MCF 10A (cell line): ENCODE data around the gene S100A8. TPM values are rescaled to one million over a fixed set of nuclear protein-coding genes. Genes with fewer than 3 reads are reported as not detected.

Source experiments
- BruUV-seq: library from RNA; stranded (reverse); fragments of 400-500 nt; replicated peaks from 2 replicates; lab custom pipeline; 2021; lab: Mats Ljungman, UMichigan
- CTCF ChIA-PET: fragments of 300-600 bp; sonication (Branson Sonifier 250); formaldehyde crosslinking; extraction: SDS; loops from one replicate; lab custom pipeline; 2021; ENCODE audit warnings: antibody characterized with exemption, inconsistent platforms; lab: Yijun Ruan, JAX
- POLR2A ChIA-PET: fragments of 300-600, 350-650 bp; sonication (Branson Sonifier 250); formaldehyde crosslinking; extraction: SDS; loops from one replicate; lab custom pipeline; 2020; ENCODE audit warnings: antibody characterized with exemption, inconsistent platforms; lab: Yijun Ruan, JAX
- DNase-seq: peaks from one replicate; pipeline ENCODE4 v3.0.0-alpha.2; 2018; ENCODE audit not compliant: unreplicated experiment
- H3K27ac Mint-ChIP-seq: one replicate; pipeline ENCODE4 v1.8.0; 2022; ENCODE audit warnings: mild to moderate bottlenecking, low read depth, mixed read lengths; ENCODE audit not compliant: unreplicated experiment
- H3K27me3 Mint-ChIP-seq: one replicate; pipeline ENCODE4 v1.8.0; 2022; ENCODE audit warnings: mixed read lengths; ENCODE audit not compliant: insufficient read depth, unreplicated experiment
- H3K36me3 Mint-ChIP-seq: one replicate; pipeline ENCODE4 v1.8.0; 2022; ENCODE audit warnings: mild to moderate bottlenecking, moderate library complexity, mixed read lengths; ENCODE audit not compliant: insufficient read depth, unreplicated experiment
- H3K4me1 Mint-ChIP-seq: one replicate; pipeline ENCODE4 v1.8.0; 2022; ENCODE audit warnings: mixed read lengths; ENCODE audit not compliant: insufficient read depth, unreplicated experiment
- H3K4me3 Mint-ChIP-seq: one replicate; pipeline ENCODE4 v1.8.0; 2022; ENCODE audit warnings: mild to moderate bottlenecking, moderate library complexity, mixed read lengths; ENCODE audit not compliant: unreplicated experiment
- H3K9me3 Mint-ChIP-seq: one replicate; pipeline ENCODE4 v1.8.0; 2022; ENCODE audit warnings: mixed read lengths; ENCODE audit not compliant: unreplicated experiment
- CTCF ChIP-seq: fragments of 200-600 bp; IDR thresholded peaks from one replicate; pipeline ENCODE4 v1.8.0; 2022; ENCODE audit warnings: antibody characterized with exemption, mild to moderate bottlenecking; ENCODE audit not compliant: unreplicated experiment
- intact Hi-C: fragments of 100-400 bp; cut with micrococcal nuclease; formaldehyde crosslinking; loops from 2 replicates; pipeline ENCODE4 v1.14.1; 2022
- total RNA-seq: library from RNA; stranded (reverse); gene quantifications from 2 replicates; pipeline ENCODE4 v1.2.3, GENCODE V29; 2022

Gene S100A8
- total RNA-seq, 1 experiment from 2014 or later: 80.4 TPM

DNA sequence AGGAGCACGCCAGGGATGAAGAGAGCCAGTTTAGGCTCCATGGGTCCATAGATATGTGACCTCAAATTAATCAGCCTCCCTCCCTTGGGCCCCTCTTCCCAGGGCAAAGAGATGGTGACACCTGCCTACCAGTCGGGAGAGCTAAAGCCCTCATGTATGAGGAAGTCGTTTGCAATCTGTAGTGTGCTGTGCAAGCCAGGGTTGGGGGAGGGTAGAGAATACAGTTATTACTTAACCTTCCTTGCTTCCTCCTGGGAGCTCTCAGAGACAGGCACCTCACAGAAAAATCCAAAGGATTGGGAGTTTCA lies 46.2 kb downstream of the S100A8 start:
- ChIA-PET POLR2A (interaction anchor here (1.0 kb wide), 1 partner anchor 31 kb away, joined by 3 read pairs; the partner anchor contains the start of gene S100A12), CTCF (interaction anchor here (0.6 to 28.2 kb wide), 4 partner anchors 9 to 152 kb away, joined by 3 to 1438 read pairs (median 24); no protein-coding TSS in a partner anchor)
- Mint-ChIP-seq H3K27ac (no peak overlapping the region), H3K4me3 (no peak overlapping the region), H3K27me3 (peaks cover 83% of the 10 kb centered on the region), H3K4me1 (peaks cover 10% of the 10 kb centered on the region), H3K36me3 (no peaks in the 10 kb centered on the region), H3K9me3 (peaks cover 8% of the 10 kb centered on the region)
- BruUV-seq: no TSS peak
- no peak for TF ChIP-seq CTCF
- no peak for DNase-seq
- intact Hi-C loops: no loop called here

GRCh38 chr1:153343811-153344717 lies 46.8 kb downstream of the S100A8 start:
- ChIA-PET POLR2A (interaction anchor here (1.0 to 1.1 kb wide), 2 partner anchors 32 to 158 kb away, joined by 3 read pairs; partner anchors contain the start of gene S100A12), CTCF (interaction anchor here (0.6 to 28.2 kb wide), 5 partner anchors 9 to 312 kb away, joined by 3 to 1438 read pairs (median 4); no protein-coding TSS in a partner anchor)
- no peak for DNase-seq
- TF ChIP-seq CTCF: no peak
- Mint-ChIP-seq H3K9me3 (peaks cover 8% of the 10 kb centered on the region), H3K27me3 (peaks cover 83% of the 10 kb centered on the region), H3K4me1 (peaks cover 8% of the 10 kb centered on the region), H3K27ac (no peak overlapping the region), H3K36me3 (no peaks in the 10 kb centered on the region), H3K4me3 (no peak overlapping the region)
- no TSS peak for BruUV-seq
- intact Hi-C loops: no loop called here

DNA sequence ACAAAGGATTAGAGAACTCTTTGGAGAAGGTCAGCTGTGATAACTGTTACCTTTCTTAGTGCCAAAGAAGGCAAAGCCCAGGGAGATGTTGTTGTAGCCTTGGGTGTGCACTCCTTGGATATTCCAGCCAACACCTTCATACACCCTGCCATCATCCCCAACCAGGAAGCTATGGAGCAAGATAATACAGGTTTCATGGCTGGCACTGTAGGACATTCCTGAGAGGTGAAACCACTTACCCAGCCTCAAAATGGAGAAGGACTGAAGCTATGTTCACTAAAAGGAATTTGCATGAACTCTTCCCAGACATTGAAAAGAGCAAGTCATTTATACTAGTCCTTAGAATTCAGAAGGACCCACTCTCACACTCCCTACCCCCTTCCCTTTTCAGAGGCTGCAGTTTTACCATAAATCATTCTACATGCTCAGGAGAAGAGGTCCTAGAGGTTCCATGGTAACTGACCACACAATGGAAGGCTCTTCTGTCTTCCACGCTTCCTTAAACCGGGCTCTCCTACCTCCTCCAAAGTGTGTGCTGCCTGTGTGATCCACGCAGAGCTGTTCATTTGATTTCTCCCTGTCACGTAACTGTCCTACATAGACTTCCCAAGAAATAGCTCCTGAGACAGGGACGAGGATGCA lies 47.7 kb downstream of the S100A8 start:
- ChIA-PET POLR2A (interaction anchor here (1.1 to 1.2 kb wide), 3 partner anchors 15 to 159 kb away, joined by 3 to 5 read pairs (median 4); partner anchors contain the start of gene S100A9), CTCF (interaction anchor here (0.7 to 28.2 kb wide), 4 partner anchors 8 to 313 kb away, joined by 3 to 1438 read pairs (median 25); no protein-coding TSS in a partner anchor)
- Mint-ChIP-seq H3K4me1 (no peaks in the 10 kb centered on the region), H3K27ac (no peak overlapping the region), H3K27me3 (peaks cover 83% of the 10 kb centered on the region), H3K4me3 (no peak overlapping the region), H3K36me3 (no peaks in the 10 kb centered on the region), H3K9me3 (peaks cover 8% of the 10 kb centered on the region)
- TF ChIP-seq CTCF: no peak
- no peak for DNase-seq
- BruUV-seq: no TSS peak
- intact Hi-C loops: no loop called here

GRCh38 chr1:153342178-153342577 lies 48.7 kb downstream of the S100A8 start:
- BruUV-seq: no TSS peak
- CTCF ChIA-PET: interaction anchor here (5.4 to 28.2 kb wide), 2 partner anchors 12 to 154 kb away, joined by 46 to 1438 read pairs; no protein-coding TSS in a partner anchor
- H3K27me3 Mint-ChIP-seq: peaks cover 83% of the 10 kb centered on the region

More at GRCh38 chr1:153342178-153342577, 48.7 kb downstream of the S100A8 start:
- H3K4me3 Mint-ChIP-seq: no peak overlapping the region
- H3K9me3 Mint-ChIP-seq: peaks cover 8% of the 10 kb centered on the region
- TF ChIP-seq CTCF: no peak
- H3K27ac Mint-ChIP-seq: no peak overlapping the region
- DNase-seq: no peak
- intact Hi-C loops: no loop called here
- H3K36me3 Mint-ChIP-seq: no peaks in the 10 kb centered on the region
- H3K4me1 Mint-ChIP-seq: no peaks in the 10 kb centered on the region
- POLR2A ChIA-PET: interaction anchor here (0.7 to 1.2 kb wide), 2 partner anchors 16 to 24 kb away, joined by 3 to 5 read pairs; partner anchors contain the start of gene S100A9
